ENCODE measurements around the gene MAP1LC3A.

DNA sequence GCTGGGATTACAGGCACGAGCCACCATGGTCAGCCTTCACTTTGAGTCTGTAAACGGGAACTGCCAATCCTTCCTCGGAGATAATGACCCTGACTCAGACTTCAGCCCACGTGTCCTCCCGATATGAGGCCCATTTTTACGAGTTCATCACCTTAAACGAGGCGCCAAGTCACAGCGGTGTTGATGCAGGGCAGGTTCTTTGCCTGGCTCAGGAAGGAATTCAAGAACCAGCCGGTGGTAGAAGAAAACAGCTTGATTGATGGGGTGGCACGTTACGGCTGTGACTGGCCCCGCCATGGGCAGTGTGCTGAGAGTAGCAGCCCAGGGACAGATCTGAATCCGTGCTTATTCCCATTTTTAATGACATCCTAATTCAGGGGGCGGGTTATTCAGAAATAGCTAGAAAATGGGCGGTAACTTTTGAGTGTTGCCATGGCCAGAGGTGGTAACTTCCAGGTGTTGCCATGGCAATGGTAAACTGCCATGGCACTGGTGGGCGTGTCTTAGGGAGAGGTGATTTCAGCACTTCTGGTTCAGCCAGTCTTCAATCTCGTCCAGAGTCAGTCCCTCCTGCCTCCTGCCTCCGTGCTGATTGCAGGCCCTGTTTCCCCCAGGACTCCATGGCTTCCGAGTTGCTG lies 9.1 kb upstream of the MAP1LC3A start:
- TF ChIP-seq CTCF (conservative IDR thresholded peaks at IDR 0.05; ENCODE audit: low read depth, low read length), result no peak
- no peak for TF ChIP-seq EZH2 (IDR thresholded peaks at IDR 0.05; ENCODE audit: borderline replicate concordance, low read depth, low read length, poor library complexity, severe bottlenecking)
